ENCODE measurements around the gene KCNAB3.
A peak's percentile ranks its signal among the peaks of the same experiment; 100 is the strongest.

KCNAB3 gene

DNA sequence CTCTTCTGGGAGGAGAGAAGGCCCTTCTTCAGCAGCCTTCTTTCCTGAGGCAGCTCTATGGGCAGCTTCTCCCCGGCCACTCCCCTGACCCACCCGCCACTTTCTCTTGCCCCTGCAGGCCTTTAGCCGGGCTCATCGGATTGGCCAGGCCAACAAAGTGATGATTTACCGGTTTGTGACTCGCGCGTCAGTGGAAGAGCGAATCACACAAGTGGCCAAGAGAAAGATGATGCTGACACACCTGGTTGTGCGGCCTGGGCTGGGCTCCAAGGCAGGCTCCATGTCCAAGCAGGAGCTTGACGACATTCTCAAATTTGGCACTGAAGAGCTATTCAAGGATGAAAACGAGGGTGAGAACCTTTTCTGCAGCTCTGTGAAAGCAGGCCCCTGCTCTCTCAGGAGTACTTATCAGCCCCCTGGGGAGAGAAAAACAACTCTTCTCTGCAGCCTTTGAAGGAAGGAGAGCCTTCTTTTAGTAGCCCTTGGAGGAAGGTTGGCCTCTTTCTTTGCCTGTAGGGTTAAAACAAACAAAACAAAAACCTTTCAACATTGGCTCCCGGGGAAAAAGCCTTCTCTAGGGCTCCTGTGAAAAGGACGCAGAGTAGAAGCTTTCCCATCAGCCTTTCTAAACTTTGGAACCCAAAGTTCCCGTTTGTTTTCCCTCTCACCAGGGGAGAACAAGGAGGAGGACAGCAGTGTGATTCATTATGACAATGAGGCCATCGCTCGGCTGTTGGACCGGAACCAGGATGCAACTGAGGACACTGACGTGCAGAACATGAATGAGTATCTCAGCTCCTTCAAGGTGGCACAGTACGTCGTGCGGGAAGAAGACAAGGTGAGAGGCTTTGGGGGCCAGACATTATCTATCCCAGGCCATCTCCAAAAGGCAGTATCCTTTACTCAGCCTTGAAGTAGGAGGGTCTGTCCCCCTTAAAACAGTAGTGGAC lies 26.2 kb downstream of the KCNAB3 start:
- DNase-seq (ENCODE audit: low read depth in 2 of 2): no peak

DNA sequence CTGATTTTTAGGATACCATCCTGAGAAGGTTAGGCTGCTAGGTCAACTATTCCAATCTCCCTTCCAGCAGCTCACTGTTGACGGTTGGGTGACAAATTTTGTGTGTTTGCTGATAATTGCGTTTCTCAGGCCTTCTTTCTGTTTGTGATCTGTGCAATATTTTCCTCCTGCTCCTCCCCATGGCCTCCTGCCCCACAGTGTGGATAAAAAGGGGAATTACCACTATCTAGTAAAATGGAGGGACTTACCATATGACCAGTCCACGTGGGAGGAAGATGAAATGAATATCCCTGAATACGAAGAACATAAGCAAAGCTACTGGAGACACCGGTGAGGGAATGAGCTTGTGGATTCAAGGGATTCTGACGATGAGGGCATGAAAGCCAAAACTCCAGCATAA lies 31.9 kb downstream of the KCNAB3 start:
- DNase-seq (ENCODE audit: low read depth in 2 of 2): no peak

DNA sequence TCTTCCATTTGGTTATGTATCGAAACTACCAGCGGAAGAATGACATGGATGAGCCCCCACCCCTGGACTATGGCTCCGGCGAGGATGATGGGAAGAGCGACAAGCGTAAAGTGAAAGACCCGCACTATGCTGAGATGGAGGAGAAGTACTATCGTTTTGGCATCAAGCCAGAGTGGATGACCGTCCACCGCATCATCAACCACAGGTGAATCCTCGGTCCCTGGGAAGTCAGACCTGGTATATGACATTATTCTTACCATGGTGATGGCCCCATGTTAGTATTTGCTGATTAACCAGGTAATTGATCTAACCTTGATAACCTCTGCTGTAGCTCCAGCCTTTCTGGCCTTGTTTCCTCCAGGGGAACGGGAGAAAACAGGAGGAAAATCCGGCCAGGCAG lies 32.6 kb downstream of the KCNAB3 start:
- no peak for DNase-seq (ENCODE audit: low read depth in 2 of 2)

DNA sequence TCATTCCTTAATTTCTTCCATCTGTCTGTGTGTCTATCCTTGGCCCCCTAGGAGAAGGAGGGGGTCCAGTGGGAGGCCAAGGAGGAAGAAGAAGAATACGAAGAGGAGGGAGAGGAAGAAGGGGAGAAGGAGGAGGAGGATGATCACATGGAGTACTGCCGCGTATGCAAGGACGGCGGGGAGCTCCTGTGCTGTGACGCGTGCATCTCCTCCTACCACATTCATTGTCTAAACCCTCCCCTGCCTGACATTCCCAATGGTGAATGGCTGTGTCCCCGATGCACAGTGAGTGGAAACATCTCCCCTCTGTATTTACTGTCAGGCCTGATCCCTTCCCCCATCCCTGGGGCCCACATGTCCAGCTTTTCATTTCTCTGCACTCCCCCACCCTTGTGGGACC lies 34.8 kb downstream of the KCNAB3 start:
- DNase-seq (ENCODE audit: low read depth in 2 of 2): no peak

DNA sequence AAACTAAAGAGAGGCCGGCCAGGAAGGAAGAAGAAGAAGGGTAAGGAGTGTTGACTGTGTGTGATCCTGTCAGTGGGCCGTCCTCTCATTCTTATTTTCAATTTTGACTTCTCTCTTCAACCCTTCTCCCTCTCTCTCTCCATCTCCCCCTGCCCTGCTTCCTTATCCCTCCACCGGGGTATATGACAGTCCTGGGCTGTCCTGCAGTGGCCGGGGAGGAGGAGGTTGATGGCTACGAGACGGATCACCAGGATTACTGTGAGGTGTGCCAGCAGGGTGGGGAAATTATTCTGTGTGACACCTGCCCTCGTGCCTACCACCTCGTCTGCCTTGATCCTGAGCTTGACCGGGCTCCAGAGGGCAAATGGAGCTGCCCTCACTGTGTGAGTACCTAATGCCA lies 35.4 kb downstream of the KCNAB3 start:
- DNase-seq (ENCODE audit: low read depth in 2 of 2): no peak

DNA sequence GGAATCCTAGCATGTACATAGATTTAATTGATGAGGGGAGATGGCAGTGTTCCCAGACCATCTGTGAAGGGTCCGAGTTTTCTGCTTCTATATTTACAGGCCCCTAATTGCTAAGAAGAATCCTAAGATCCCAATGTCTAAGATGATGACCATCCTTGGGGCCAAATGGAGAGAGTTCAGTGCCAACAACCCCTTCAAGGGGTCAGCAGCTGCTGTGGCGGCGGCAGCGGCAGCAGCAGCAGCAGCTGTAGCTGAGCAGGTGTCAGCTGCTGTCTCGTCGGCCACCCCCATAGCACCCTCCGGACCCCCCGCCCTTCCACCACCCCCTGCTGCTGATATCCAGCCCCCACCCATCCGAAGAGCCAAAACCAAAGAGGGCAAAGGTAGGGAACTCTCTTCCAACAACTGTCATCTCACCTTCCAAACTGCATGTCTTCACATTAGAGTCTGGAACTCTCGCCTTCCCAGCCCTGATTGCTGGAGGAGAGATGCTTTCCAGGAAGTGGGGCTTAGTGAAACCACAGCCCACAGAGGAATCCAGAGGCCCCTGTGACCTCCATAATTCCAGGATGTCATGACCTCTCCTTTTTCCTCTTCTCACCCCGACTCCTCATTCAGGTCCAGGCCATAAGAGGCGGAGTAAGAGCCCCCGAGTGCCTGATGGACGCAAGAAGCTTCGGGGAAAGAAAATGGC lies 36.3 kb downstream of the KCNAB3 start:
- DNase-seq (ENCODE audit: low read depth in 2 of 2): no peak

DNA sequence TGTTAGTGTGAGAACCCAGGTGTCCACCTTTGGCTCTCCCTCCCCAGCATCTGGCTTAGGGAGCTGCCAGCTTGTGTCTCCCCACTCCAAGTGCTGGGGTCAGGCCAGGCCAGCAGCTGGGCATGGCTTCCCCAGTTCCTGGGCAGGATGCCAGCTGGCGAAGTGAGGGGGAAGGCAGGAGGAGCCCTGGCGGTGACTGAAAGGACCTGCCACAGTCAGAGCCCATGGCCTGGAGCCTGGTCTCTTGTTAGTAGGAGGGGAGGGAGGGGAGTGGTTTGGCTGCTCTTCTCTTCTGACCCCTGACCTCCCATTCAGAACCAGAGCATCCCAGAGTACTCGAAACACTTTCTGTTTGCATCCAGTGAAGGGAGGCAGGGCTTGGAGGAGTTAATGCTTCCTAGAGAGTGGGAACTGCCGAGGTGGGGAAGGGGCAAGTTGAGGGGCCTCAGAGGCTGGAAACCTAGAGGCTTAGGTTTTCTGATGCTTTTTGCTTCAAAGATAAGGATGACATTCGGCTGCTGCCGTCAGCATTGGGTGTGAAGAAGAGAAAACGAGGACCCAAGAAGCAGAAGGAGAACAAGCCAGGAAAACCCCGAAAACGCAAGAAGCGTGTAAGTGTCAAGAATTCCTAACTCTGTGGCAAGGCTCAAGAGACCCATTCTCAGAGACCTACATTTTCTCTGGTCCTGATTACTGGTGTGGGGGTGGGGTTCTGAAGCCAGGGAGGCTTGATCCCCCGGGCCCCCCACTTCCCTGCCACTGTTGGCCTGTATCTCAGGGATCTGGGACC lies 40.3 kb downstream of the KCNAB3 start:
- no peak for DNase-seq (ENCODE audit: low read depth in 2 of 2)

DNA sequence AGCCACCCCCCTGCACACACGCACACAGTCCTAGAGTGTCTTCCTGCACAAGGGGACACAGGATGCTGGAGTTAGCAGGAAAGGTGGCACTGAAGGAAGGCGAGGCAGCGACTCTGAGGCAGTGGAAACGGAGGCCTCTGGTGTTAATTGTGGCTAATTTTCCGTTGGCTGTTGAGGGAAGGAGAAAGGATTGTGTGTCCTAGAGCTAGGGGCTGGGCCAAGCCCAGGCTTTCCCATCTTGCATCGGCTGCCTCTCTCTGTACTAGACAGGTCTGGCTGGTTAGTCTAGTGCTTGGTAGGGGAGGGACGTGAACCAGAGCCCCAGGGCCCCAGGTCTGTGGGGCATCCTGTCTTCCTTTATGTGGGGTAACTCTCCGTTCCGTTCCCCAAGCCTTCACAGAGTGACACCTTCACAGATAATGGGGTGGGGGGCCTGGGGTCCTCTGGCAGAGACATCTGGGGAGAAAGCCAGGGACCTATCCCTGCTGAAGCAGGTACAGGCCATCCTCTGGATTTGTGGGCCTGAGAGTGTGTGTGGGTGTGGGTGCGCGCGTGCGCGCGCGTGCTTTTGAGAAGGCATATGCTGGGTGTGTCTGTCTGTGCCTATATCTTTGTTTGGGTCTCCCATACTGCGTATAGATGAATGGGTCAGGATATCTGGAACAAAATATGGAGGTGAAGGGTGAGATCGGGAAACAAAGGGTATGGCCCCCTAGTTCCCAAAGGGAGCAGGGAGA lies 41.3 kb downstream of the KCNAB3 start, which contains the start of gene CHD3:
Gene CHD3 (plus strand): TSS at position 606 of the 737 bp plus-strand sequence. CDS start 212 bp downstream, outside the sequence.
- DNase-seq (ENCODE audit: low read depth in 2 of 2): peak; percentile 33 to 60

DNA sequence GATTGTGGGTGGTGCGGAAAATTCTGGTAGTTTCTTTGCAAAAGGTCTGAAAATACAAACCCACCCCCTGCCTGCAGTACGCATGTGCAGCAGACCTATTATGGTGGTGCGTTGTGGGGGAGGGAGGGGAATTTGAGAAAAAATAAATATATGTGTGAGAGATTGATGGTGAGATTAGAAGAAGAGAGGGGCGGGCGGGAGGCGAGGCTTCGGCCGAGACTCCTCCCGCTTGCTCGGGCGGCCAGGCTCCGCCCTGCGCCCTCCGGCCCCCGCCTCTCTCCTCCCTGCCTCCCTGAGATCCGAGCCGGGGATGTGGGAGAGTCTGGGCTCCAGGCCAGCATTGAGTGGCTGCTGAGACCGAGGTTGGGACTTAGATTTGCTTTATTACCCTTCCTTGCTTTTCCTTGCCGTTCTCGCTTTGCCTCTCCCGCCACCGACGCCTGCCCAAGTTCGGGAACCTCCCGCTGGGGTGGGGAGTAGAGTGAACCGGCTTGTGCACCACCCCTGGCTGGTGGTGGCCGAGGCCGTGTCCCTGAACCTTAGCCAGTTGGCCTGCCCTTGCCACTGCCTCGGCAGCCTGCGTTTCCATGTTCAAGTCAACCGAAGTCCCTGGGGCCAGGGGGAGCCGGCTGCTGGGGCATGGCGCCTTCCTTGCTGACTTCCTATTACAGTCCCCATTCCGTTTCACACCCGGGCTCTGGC lies 42.0 kb downstream of the KCNAB3 start:
- peak; percentile 77 to 85 for DNase-seq (ENCODE audit: low read depth in 2 of 2)

DNA sequence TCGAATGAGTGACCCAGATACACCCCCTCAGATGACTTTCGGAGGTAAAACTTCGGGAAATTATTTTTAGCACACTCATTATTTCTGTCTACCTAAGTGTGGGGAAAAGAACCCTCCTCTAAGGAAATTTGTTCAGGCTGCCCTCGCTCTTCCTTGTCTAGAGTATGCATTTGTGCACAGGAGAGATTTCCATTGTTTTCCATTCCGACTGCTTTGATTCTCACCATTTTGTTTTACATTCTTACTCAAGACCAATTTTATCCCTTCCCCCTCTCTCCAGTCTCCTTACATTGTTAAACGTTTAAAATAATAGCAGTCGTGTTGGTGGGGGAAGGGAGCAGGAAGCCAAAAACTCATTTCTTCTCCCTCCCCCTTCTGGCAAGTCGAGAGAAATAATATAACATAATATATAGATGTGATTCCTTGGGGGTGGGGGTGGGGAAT lies 42.6 kb downstream of the KCNAB3 start:
- no peak for DNase-seq (ENCODE audit: low read depth in 2 of 2)

DNA sequence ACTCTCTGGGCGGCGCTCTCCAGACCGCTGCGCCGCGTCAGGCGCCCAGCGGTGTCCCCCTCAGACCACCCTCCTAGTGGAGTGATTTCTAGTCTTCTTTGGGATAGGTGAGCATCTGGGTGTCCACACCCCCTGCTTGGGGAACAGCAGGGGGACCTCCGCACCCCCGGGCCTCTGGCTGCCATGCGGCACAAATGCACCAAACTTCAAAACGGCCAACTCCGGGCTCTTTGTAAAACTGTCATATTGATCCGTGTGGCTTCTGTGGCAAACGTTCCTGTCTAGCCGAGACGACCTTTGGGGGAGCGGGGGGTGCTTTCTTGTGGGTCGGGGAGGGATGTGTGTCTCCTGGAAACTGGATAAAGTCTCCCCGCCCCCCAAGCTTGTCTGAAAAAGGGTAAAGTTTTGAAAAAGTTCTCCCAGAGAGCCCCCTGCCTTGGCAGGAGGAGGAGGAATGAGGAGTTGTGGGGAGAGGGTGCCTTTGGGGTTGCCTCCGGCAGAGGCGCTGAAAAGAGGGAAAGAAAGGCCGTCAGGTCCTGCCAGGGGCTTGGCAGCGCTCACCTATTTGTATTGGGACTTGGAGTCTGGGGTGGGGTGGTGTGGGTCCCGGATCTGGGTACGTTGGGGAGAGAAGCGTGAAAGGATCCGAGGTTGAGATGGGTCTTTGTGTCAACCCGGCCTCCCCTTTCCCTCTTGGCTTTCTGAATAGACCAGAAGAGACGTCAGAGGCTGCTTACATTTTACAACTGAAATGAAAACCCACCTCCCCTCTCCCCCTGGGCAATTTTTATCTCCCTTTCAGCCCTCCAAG lies 43.2 kb downstream of the KCNAB3 start:
- DNase-seq (ENCODE audit: low read depth in 2 of 2): peak; percentile 31 to 37

DNA sequence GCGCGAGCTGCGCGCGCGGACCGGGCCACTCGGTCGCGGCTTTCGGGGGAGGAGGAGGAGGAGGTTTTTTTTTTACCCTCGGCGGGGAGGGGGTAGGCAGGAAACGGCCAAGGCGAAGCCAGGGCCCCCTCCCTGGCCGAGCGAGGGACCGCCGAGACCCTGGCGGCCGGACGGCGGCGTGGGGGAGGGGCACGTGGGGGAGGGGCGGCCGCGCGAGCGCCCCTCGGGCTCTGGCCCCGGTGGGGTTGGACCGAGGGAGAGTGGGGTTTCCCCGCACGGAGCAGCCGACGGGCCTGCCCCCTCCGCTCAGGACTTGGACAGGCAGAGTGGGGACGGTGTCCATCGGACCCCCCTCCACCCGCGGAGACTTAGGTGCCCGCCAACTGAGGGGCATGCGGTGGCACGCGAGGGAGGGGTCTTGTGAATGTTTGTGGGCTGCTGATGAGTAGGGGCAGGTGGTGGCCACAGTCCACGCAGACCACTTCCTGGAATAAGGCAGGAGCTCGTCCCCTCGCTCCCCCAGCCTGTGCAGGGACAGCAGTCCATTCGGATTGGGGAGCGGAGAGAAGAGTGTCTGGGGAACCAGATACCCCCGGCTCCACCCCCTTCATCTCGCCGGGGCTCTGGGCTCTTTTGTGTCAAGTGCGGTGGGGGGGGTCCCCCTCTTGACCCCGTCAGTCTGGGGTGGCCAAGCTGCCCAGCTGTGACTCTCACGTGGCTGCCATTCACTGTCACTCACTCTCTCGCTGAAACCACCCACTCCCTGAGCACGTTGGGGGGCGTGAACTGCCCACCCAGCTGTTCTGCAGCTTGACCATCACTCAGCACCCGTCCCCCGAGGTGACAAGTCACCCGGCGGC lies 44.1 kb downstream of the KCNAB3 start:
- peak; percentile 19 to 45 for DNase-seq (ENCODE audit: low read depth in 2 of 2)

DNA sequence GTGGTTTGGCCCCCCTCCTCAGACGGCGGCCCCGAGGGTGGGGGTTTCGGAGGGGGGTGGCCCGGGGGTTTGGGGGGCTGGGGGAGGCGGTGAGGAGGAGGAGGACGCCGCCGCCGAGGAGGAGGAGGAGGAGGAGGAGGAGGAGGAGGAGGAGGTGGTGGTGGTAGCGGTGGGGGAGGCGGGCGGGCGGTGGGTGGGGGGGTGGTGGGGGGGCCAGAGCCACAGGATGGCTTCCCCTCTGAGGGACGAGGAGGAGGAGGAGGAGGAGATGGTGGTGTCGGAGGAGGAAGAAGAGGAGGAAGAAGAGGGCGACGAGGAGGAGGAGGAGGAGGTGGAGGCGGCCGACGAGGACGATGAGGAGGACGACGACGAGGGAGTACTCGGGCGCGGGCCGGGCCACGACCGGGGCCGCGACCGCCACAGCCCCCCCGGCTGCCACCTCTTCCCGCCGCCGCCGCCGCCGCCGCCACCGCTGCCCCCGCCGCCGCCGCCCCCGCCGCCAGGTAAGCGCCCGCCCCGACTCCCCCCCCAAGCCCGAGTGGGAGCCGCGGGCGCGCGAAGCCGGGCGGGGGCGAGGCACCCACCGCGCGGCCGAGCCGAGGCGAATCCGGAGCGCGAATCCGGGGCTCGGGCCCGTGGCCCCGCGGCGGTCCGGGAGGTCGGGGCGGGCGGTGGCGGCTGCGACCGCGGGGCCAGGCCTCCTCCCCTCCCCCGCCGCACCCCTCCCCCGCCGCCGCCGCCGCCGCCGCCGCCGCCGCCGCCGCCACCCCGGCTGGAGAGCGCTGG lies 44.9 kb downstream of the KCNAB3 start:
- DNase-seq (ENCODE audit: low read depth in 2 of 2): peak; percentile 44 to 45

DNA sequence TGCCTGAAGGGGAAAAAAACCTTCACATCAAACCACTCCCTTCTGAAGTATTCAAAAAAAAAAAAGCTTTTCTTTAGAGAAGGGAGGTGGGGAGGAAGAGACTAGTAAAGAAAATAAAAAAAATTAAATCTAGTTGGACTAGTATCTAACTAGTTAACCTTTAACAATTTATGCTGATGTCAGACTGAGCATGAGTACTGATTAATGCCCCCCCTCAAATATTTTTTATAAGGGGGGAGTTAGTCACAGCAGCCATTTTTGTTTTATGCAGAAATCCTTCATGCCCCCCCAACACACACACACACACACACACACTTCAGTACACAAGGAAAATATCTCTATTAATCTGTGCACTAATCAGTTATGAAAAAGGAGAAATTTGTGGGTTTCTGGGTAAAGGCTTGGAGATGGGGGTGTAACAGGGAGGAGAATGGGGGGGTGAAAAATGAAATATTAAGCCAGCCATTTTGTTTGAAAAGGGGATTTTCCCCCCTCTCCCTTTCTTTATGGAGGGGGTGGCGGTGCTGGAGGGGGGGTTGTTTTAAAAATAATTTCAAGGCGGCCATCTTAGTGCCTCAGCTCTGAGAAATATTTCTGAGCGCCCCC lies 45.8 kb downstream of the KCNAB3 start:
- no peak for DNase-seq (ENCODE audit: low read depth in 2 of 2)

DNA sequence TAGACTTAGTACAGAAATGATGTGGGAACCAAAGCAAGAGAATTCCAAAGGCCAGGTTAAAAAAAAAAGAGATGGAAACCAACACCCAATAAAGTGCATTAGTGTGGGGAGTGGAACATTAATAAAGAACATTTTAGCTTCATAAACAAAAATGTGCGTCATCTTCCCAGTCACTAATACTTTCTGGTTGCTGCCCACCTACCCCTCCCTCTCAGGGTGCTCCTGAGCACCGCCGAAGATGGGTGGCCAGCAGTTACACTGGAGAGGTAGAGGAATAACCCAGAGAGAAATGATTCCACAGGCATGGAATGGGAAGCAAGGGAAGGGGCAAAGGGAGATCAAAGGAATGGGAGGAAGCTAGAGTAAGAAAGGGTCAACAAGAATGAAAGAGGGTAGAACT lies 47.0 kb downstream of the KCNAB3 start:
- DNase-seq (ENCODE audit: low read depth in 2 of 2): no peak

DNA sequence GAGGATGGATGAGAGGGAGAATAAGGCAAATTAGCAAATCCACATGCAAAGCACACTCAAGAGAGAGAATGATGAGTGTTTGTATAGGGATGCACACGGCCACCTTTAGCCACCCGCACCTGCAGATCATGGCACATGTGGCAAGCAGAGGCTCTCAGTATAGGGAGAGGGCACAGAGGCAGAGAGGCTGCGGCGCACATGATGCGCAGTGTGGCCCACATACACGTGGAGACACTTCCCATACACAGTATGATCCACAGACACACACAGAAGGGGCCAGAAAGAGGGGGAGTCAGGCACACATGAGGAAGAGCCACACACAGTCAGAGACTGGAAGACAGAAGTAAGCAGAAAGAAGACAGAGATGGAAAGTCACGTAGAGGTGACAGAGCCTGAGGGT lies 47.6 kb downstream of the KCNAB3 start:
- no peak for DNase-seq (ENCODE audit: low read depth in 2 of 2)

DNA sequence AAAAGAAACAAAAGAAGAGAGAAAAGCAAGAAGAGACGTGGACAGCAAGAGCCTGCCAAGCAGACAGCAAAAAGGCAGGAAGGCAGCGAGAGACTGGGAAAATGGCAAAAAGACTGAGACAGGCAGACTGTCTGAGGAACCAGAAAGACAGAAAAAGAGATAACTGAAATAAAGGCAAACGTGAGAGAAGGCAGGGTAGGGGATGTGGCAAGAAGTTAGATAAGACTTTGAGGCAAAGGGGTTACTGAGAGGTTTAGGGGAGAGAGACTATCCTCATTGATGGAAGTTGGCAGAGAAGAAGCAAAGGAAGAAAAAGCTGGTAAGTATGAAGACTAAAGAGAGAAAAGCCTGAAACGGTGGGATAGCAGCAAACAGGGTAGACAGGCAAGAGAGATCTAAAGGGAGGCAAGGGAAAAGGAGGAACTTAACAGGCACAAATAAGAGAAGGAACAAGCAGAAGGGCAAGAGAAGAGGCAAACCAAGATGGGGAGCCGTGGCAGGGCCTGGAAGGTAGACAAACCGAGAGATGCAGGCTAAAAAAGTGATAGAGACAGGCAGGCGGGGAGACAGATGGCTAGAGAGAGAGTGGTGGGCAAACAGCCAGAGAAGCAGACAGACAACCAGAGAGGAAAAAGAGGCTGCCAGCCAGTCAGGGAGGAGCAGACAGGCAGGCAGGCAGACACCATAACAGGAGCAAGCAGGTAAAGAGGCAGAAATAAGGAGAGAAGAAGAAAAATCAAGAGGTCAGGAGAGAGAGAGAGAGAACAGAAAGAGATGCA lies 48.2 kb downstream of the KCNAB3 start:
- DNase-seq (ENCODE audit: low read depth in 2 of 2): no peak

Data from stimulated activated CD4-positive, alpha-beta T cell treated with anti-CD3 and anti-CD28 coated beads, Interleukin-1b, Interleukin-23, amount 100 ng/mL, for 4 hours (primary cell).